ENCODE data around the gene LHX6.
A peak's percentile ranks its signal among the peaks of the same experiment; 100 is the strongest.

Gene LHX6

GRCh38 chr9:122190597-122191381 is 38.0 kb downstream of the LHX6 start:
- peak; percentile 37 for DNase-seq

GRCh38 chr9:122188369-122188768 is 40.4 kb downstream of the LHX6 start:
- DNase-seq: no peak

- no peak for DNase-seq
Measured at GRCh38 chr9:122186777-122187470, 41.8 kb downstream of the LHX6 start.

- no peak for DNase-seq
Measured at GRCh38 chr9:122186301-122186700, 42.5 kb downstream of the LHX6 start.

GRCh38 chr9:122184551-122184950 is 44.2 kb downstream of the LHX6 start:
- no peak for DNase-seq

- no peak for DNase-seq
Measured at GRCh38 chr9:122183501-122183900, 45.3 kb downstream of the LHX6 start.

- DNase-seq: peak; percentile 86
Measured at GRCh38 chr9:122180633-122181032, 48.1 kb downstream of the LHX6 start.

- DNase-seq: no peak
Measured at GRCh38 chr9:122179690-122180074, 49.1 kb downstream of the LHX6 start.

- DNase-seq: no peak
Measured at GRCh38 chr9:122179054-122179689, 49.6 kb downstream of the LHX6 start.

- no peak for DNase-seq
Measured at GRCh38 chr9:122176916-122177315, 51.8 kb downstream of the LHX6 start.

- no peak for DNase-seq
Measured at GRCh38 chr9:122173670-122174069, 55.1 kb downstream of the LHX6 start.

GRCh38 chr9:122172131-122172530 is 56.6 kb downstream of the LHX6 start:
- no peak for DNase-seq

GRCh38 chr9:122168356-122168755 is 60.4 kb downstream of the LHX6 start:
- no peak for DNase-seq

GRCh38 chr9:122164286-122164685 is 64.5 kb downstream of the LHX6 start:
- no peak for DNase-seq

GRCh38 chr9:122162415-122162814 is 66.3 kb downstream of the LHX6 start:
- DNase-seq: no peak

- DNase-seq: no peak
Measured at GRCh38 chr9:122159925-122160246, 68.9 kb downstream of the LHX6 start.

GRCh38 chr9:122159026-122159924 is 69.5 kb downstream of the LHX6 start, which contains the start of the genes MORN5 and NDUFA8:
TSS of gene MORN5 (plus strand) at chr9:122159908. CDS start at chr9:122159973, 65 bp downstream.
TSS of gene NDUFA8 (minus strand) at chr9:122159779. CDS start at chr9:122159677, 102 bp downstream.
- peak; percentile 97 for DNase-seq

- DNase-seq: no peak
Measured at GRCh38 chr9:122158202-122158601, 70.6 kb downstream of the LHX6 start.

GRCh38 chr9:122155796-122156195 is 73.0 kb downstream of the LHX6 start:
- DNase-seq: no peak
